NCI-H1436 treated with DMSO at 0.1 percent for 48 hours (cell line): ENCODE results near the gene SPINK5.

Experiments
- DNase-seq: peaks from one replicate; lab custom pipeline; 2025; lab: John Stamatoyannopoulos, UW

The SPINK5 gene

DNA sequence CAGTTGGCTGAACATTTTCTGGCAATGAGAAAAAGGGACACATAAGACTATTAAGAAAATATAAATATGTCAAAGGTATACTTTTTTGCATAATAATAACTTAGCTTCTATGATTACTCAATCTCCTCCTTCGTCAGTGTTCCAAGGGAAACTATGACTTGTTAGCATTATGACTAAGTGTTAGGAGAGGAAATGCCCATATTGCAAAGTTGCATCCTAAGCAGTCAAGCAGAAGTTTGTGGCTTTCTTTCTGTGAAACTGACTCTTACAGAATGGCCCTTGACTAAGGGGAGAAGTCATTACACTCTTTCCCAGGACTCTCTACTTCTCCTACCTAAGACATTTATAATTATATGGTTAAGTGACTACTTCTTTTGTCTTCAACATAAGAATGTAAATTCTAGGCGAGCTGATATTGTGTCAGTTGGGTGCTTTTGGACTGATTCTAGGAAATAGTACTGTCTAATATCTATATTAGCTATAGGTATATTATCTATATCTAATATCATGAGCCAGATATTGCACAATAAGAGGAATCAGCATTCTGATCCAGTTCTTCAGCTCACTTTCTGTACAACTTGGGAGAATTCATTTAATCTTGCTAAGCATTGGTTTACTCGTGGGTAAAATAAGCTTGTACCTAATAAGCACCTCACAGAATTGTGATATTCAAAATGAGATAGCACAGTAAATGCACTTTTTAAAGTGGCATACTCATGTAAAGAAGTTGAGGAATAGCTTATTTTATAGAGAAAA, 122.6 kb downstream of the SPINK5 start:
- no peak for DNase-seq
